Rectal smooth muscle tissue (tissue), 1 donor: ENCODE data around the gene DHRSX.
"Not testable (repeated sequence)": the region's sequence is repeated elsewhere in the genome, so short reads cannot be mapped to it uniquely, and the experiment has no call there.

Experiments
- H3K27ac ChIP-seq: one replicate; pipeline ENCODE4 v1.7.0; 2013; ENCODE audit warnings: low read depth, low read length, inconsistent platforms
- H3K27me3 ChIP-seq: one replicate; pipeline ENCODE4 v1.7.0; 2013; ENCODE audit warnings: low read length; ENCODE audit not compliant: control insufficient read depth, insufficient read depth
- H3K36me3 ChIP-seq: one replicate; pipeline ENCODE4 v1.7.0; 2013; ENCODE audit warnings: low read length; ENCODE audit not compliant: control insufficient read depth, insufficient read depth
- H3K4me1 ChIP-seq: one replicate; pipeline ENCODE4 v1.7.0; 2013; ENCODE audit warnings: low read length; ENCODE audit not compliant: control insufficient read depth, insufficient read depth
- H3K4me3 ChIP-seq: one replicate; pipeline ENCODE4 v1.7.0; 2013; ENCODE audit warnings: low read length
- H3K9ac ChIP-seq: one replicate; pipeline ENCODE4 v1.7.0; 2013; ENCODE audit warnings: low read length

Gene DHRSX

DNA sequence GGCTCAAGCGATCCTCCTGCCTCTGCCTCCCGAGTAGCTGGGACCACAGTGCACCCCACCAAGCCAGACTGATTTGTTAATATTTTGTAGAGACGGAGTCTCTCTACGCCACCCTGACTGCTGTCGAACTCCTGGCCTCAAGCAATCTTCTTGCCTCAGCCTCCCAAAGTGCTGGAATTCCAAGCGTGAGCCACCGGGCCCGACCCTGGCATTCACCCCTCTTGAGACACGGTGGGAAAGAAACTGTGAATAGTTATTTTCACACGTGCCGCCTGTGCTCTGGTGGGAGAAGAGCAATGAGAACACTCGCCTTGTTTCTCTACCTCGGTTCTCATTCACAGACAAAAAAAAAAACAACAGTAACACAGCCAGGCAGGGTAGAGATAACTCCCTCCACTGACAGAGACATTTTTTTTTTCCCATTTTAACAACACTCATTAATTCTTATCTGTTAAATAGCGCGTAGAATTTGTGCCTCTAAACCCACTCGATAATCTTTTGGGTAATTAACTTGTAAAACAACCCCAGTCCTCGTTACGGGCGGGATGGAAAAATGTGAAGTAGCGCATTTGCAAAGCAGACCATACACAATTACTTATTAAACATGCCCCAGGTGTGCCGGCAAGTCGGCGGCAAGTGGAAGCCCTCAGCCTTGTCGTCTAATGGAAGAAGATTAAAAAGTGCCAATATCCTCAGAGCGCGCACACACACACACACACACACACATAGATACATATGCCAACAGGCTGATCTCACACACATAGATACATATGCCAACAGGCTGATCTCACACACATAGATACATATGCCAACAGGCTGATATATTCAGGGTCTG lies 103.3 kb downstream of the DHRSX start:
- Histone ChIP-seq H3K27ac (no peak overlapping the region), H3K36me3 (no peaks in the 10 kb centered on the region), H3K27me3 (no peaks in the 10 kb centered on the region), H3K9ac (no peak overlapping the region), H3K4me3 (no peak overlapping the region), H3K4me1 (no peaks in the 10 kb centered on the region)

GRCh38 chrX:2395261-2395992 lies 105.3 kb downstream of the DHRSX start:
- H3K36me3 ChIP-seq: no peaks in the 10 kb centered on the region

DNA sequence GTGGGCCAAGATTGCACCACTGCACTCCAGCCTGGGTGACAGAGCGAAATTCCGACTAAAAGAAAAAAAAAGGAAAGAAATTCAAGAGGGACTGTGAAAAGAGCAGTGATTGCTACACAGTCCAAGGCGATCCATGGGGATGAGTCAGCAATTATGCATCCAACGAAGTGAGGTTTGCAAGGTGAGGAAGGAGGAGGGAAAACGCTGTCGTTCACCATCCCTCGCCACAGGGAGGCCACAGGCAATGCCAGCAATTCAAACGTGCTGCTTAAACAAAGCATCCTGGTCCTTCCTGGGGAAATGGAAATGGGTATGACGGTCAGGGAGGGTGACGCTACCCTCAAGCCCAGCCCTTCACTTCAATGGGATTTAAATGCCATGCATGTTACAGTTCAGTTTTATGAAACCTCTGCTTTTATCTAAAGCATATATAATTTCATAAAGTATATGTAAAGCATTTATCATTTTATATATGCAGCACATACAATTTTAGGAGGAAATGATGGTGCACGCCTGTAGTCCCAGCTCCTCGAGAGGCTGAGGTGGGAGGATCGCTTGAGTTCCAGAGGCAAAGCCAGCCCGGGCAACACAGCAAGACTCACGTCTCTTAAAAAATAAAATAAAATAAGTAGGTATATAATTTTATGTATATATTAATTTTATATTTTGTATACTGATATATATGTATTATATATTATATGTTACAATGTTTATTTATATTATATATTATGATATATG lies 108.7 kb downstream of the DHRSX start:
- Histone ChIP-seq H3K27me3 (no peaks in the 10 kb centered on the region), H3K9ac (no peak overlapping the region), H3K27ac (no peak overlapping the region)

More at GRCh38 chrX:2395261-2395992, 105.3 kb downstream of the DHRSX start:
- no peaks in the 10 kb centered on the region for H3K4me1 ChIP-seq
- no peak overlapping the region for H3K9ac ChIP-seq
- no peak overlapping the region for H3K27ac ChIP-seq
- no peaks in the 10 kb centered on the region for H3K27me3 ChIP-seq
- no peak overlapping the region for H3K4me3 ChIP-seq

DNA sequence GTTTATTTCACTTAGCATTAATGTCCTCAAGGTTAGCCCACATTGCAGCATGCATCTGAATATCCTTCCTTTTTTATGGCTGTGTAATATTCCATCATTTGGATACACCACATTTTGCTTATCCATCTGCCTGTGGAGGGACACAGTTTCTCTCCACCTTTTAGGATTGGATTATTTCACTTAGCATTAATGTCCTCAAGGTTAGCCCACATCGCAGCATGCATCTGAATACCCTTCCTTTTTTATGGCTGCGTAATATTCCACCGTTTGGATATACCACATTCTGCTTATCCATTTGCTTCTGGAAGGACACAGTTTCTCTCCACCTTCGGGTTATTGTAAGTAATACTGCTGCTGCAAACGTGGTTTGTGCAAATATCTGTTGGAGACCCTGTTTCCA lies 110.0 kb downstream of the DHRSX start:
- H3K9ac ChIP-seq: no peak overlapping the region
- H3K27me3 ChIP-seq: no peaks in the 10 kb centered on the region
- no peak overlapping the region for H3K4me3 ChIP-seq
- H3K27ac ChIP-seq: no peak overlapping the region
- no peaks in the 10 kb centered on the region for H3K4me1 ChIP-seq
- no peaks in the 10 kb centered on the region for H3K36me3 ChIP-seq

More for the DNA sequence above, 108.7 kb downstream of the DHRSX start:
- no peaks in the 10 kb centered on the region for H3K4me1 ChIP-seq
- H3K4me3 ChIP-seq: no peak overlapping the region
- no peaks in the 10 kb centered on the region for H3K36me3 ChIP-seq

DNA sequence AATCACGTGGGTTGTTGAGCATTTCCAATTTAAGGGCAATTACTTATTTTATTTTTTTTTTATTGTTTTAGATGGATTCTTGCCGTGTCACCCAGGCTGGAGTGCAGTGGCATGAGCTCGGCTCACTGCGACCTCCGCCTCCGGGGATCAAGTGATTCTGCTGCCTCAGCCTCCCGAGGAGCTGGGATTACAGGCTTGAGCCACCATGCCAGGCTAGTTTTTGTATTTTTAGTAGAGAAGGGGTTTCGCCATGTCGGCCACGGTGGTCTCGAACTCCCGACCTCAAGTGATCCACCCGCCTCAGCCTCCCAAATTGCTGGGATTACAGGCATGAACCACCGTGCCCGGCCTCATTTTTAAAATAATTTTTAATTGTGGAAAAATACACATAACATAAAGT lies 111.0 kb downstream of the DHRSX start:
- H3K27ac ChIP-seq, H3K27me3 ChIP-seq, H3K4me3 ChIP-seq, H3K36me3 ChIP-seq, H3K4me1 ChIP-seq, H3K9ac ChIP-seq: not testable (repeated sequence)

DNA sequence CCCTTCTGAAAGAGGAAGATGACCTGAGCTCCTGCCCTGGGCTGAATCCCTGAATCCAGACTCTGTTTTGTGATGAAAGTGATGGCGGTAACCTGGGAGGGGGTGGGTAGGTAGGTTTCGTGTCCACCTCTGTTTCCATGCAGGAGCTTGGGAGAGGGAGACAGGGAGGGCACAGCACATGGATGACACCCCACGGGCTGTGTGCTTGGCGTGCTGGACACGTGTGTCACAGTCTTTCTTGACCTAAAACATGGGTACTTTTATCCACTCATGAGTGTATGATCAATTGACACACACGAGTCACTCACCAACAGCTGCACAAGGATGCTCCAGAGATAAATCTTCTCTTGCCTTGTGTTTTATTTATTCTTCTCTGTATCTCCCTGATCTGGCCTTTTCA lies 111.5 kb downstream of the DHRSX start:
- Histone ChIP-seq H3K9ac (no peak overlapping the region), H3K4me1 (no peaks in the 10 kb centered on the region), H3K4me3 (no peak overlapping the region), H3K36me3 (no peaks in the 10 kb centered on the region), H3K27ac (no peak overlapping the region), H3K27me3 (no peaks in the 10 kb centered on the region)

DNA sequence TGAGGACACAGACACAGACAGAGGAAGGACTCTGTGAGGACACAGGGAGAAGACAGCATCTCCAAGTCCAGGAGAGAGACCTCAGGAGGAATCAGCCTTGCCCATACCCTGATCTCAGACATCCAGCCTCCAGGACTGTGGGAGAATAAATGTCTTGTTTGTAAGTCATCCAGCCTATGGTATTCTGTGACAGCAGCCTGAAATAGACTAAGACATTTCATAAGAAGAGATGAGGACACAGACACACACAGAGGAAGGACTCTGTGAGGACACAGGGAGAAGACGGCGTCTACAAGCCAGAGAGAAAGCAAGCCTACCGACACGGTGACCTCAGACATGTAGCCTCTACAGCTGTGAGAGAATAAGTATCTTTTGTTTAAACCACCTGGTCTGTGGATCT lies 112.1 kb downstream of the DHRSX start:
- H3K4me1 ChIP-seq: no peaks in the 10 kb centered on the region
- H3K36me3 ChIP-seq: no peaks in the 10 kb centered on the region
- H3K27me3 ChIP-seq: no peaks in the 10 kb centered on the region
- no peak overlapping the region for H3K4me3 ChIP-seq
- H3K27ac ChIP-seq: no peak overlapping the region
- no peak overlapping the region for H3K9ac ChIP-seq

- H3K9ac ChIP-seq: no peak overlapping the region
- no peak overlapping the region for H3K4me3 ChIP-seq
- H3K27me3 ChIP-seq: no peaks in the 10 kb centered on the region
- no peak overlapping the region for H3K27ac ChIP-seq
- H3K4me1 ChIP-seq: no peaks in the 10 kb centered on the region
- no peaks in the 10 kb centered on the region for H3K36me3 ChIP-seq
Measured at GRCh38 chrX:2387614-2388239, 113.0 kb downstream of the DHRSX start.

- no peak overlapping the region for H3K27ac ChIP-seq
- H3K4me3 ChIP-seq: no peak overlapping the region
- H3K4me1 ChIP-seq: no peaks in the 10 kb centered on the region
- no peaks in the 10 kb centered on the region for H3K27me3 ChIP-seq
- H3K36me3 ChIP-seq: no peaks in the 10 kb centered on the region
- H3K9ac ChIP-seq: no peak overlapping the region
Measured at GRCh38 chrX:2385224-2385623, 115.6 kb downstream of the DHRSX start.

DNA sequence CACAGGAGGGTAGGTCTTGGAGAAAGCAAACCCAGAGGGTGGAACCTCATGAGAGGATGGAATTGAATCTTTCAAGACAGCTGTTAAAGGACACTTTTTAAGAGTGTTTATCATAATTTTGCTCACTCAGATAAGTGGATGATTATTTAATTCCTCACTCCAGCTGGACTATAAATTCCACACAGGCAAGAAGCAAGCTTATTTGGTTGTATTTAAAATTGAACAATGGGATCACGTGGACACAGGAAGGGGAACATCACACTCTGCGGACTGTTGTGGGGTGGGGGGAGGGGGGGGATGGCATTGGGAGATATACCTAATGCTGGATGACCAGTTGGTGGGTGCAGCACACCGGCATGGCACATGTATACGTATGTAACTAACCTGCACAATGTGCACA lies 116.3 kb downstream of the DHRSX start:
- Histone ChIP-seq H3K9ac (no peak overlapping the region), H3K27ac (no peak overlapping the region), H3K36me3 (no peaks in the 10 kb centered on the region), H3K4me3 (no peak overlapping the region), H3K4me1 (no peaks in the 10 kb centered on the region), H3K27me3 (no peaks in the 10 kb centered on the region)

DNA sequence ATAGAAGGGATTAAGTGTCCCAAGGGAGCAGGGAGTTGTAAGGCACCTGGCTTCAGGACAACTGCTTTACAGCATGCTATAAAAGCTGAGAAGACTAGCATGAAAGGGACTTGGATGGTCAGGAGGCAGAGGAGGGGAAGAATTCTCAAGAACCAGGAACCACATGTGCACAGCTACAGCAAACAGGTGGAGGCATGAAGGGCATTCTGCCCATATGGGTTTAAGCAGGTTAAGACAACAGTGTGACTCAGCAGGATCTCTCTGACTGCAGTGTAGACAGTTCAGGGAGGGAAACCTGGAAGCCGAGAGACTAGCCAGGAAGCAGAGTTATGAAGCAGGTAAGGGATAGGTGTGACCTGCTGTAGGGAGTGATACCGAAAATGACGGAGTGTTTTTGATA lies 117.0 kb downstream of the DHRSX start:
- no peak overlapping the region for H3K9ac ChIP-seq
- no peak overlapping the region for H3K4me3 ChIP-seq
- no peaks in the 10 kb centered on the region for H3K4me1 ChIP-seq
- H3K36me3 ChIP-seq: no peaks in the 10 kb centered on the region
- H3K27me3 ChIP-seq: no peaks in the 10 kb centered on the region
- no peak overlapping the region for H3K27ac ChIP-seq

DNA sequence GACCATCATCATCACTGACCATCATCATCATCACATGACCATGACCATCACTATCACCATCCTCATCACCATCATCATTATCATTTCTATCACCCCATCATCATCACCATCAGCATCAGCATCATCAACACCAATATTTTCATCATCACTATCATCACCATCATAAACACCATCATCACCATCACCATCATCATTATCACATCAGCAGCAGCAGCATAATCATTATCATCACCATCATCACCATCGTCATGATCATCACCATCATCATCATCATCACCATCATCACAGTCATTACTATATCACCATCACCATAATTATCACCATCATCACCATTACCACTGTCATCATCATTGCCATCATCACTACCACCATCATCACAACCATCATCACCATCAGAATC lies 117.6 kb downstream of the DHRSX start:
- Histone ChIP-seq H3K4me1 (no peaks in the 10 kb centered on the region), H3K4me3 (no peak overlapping the region), H3K36me3 (no peaks in the 10 kb centered on the region), H3K27ac (no peak overlapping the region), H3K27me3 (no peaks in the 10 kb centered on the region), H3K9ac (no peak overlapping the region)
